DOHH2 (cell line): Measurements from ENCODE around the gene FNIP1.

Experiments
- H3F3A ChIP-seq: fragments of 200-600 bp; sonication (generic), shearing (Covaris generic); 2 replicates; pipeline ENCODE4 v1.6.0; 2016; ENCODE audit warnings: antibody characterized with exemption, mild to moderate bottlenecking; ENCODE audit not compliant: control insufficient read depth, insufficient read depth
- H3K27ac ChIP-seq: fragments of 200-600 bp; sonication (generic); 2 replicates; pipeline ENCODE4 v1.5.1; 2014; ENCODE audit warnings: low read depth, mild to moderate bottlenecking, low read length, moderate library complexity
- H3K27me3 ChIP-seq: fragments of 200-600 bp; sonication (generic); 2 replicates; pipeline ENCODE4 v1.6.1; 2014; ENCODE audit warnings: mild to moderate bottlenecking, low read length, mixed read lengths; ENCODE audit not compliant: control insufficient read depth
- H3K36me3 ChIP-seq: fragments of 200-600 bp; sonication (generic); 2 replicates; pipeline ENCODE4 v1.6.1; 2014; ENCODE audit warnings: mild to moderate bottlenecking, low read length, moderate library complexity, mixed read lengths; ENCODE audit not compliant: control insufficient read depth
- H3K4me1 ChIP-seq: fragments of 200-600 bp; sonication (generic); 2 replicates; pipeline ENCODE4 v1.6.1; 2014; ENCODE audit warnings: mild to moderate bottlenecking, low read length, mixed read lengths; ENCODE audit not compliant: control insufficient read depth
- H3K4me2 ChIP-seq: fragments of 200-600 bp; sonication (generic); 2 replicates; pipeline ENCODE4 v1.6.0; 2014; ENCODE audit warnings: mild to moderate bottlenecking, low read length, moderate library complexity
- H3K4me3 ChIP-seq: fragments of 200-600 bp; sonication (generic); 2 replicates; pipeline ENCODE4 v1.5.1; 2014; ENCODE audit warnings: mild to moderate bottlenecking, low read length, mixed read lengths
- H3K79me2 ChIP-seq: fragments of 200-600 bp; sonication (generic); 2 replicates; pipeline ENCODE4 v1.6.1; 2014; ENCODE audit warnings: mild to moderate bottlenecking, low read length, mixed read lengths; ENCODE audit not compliant: control insufficient read depth
- H3K9me2 ChIP-seq: fragments of 200-600 bp; sonication (generic); replicated peaks from 2 replicates; pipeline ENCODE4 v1.6.1; 2014; ENCODE audit warnings: mild to moderate bottlenecking, low read length, mixed read lengths; ENCODE audit not compliant: control insufficient read depth
- H3K9me3 ChIP-seq: fragments of 200-600 bp; sonication (generic); 2 replicates; pipeline ENCODE4 v1.6.1; 2014; ENCODE audit warnings: antibody characterized with exemption, low read length, mixed read lengths; ENCODE audit not compliant: control insufficient read depth, insufficient read depth
- H4K20me1 ChIP-seq: fragments of 200-600 bp; sonication (generic); 2 replicates; pipeline ENCODE4 v1.6.0; 2014; ENCODE audit warnings: low read depth, mild to moderate bottlenecking, antibody characterized with exemption, low read length, moderate library complexity; ENCODE audit not compliant: control insufficient read depth, insufficient read depth
- CTCF ChIP-seq: fragments of 200-600 bp; sonication (generic); IDR thresholded peaks from one replicate; pipeline ENCODE4 v1.5.1; 2014; ENCODE audit warnings: antibody characterized with exemption, mild to moderate bottlenecking, low read depth, low read length; ENCODE audit not compliant: poor library complexity, severe bottlenecking
- EZH2phosphoT487 ChIP-seq: fragments of 200-600 bp; sonication (generic); IDR thresholded peaks from 2 replicates; pipeline ENCODE4 v1.6.1; 2017; ENCODE audit warnings: borderline replicate concordance, mild to moderate bottlenecking, antibody characterized with exemption, low read length, moderate library complexity, mixed read lengths

FNIP1 gene

GRCh38 chr5:131634666-131634995, 162.2 kb downstream of the FNIP1 start:
- no peaks in the 10 kb centered on the region for H3K9me3 ChIP-seq
- peaks cover 15% of the 10 kb centered on the region; the same call in 1 of the 2 replicates for H3F3A ChIP-seq
- H3K4me1 ChIP-seq: peaks cover 66% of the 10 kb centered on the region
- peak overlapping the region; percentile 98 for H3K27ac ChIP-seq
- peak overlapping the region; percentile 83 for H3K4me2 ChIP-seq
- H3K27me3 ChIP-seq: no peaks in the 10 kb centered on the region
- H3K9me2 ChIP-seq: no peaks in the 10 kb centered on the region
- H4K20me1 ChIP-seq: peaks cover 24% of the 10 kb centered on the region
- H3K36me3 ChIP-seq: peaks cover 52% of the 10 kb centered on the region
- peaks cover 58% of the 10 kb centered on the region for H3K79me2 ChIP-seq
- TF ChIP-seq CTCF (peak; percentile 32), EZH2phosphoT487 (no peak)
- H3K4me3 ChIP-seq: peak overlapping the region; percentile 82

GRCh38 chr5:131634238-131634637, 162.6 kb downstream of the FNIP1 start:
- Histone ChIP-seq H3K79me2 (peaks cover 62% of the 10 kb centered on the region), H3K27ac (peak overlapping the region; percentile 98), H4K20me1 (peaks cover 28% of the 10 kb centered on the region), H3K4me3 (peak overlapping the region; percentile 82), H3K27me3 (no peaks in the 10 kb centered on the region), H3K36me3 (peaks cover 56% of the 10 kb centered on the region), H3K9me2 (no peaks in the 10 kb centered on the region), H3K4me1 (peaks cover 66% of the 10 kb centered on the region), H3K9me3 (no peaks in the 10 kb centered on the region), H3F3A (peaks cover 15% of the 10 kb centered on the region; the same call in 1 of the 2 replicates), H3K4me2 (peak overlapping the region; percentile 83)
- TF ChIP-seq EZH2phosphoT487 (no peak), CTCF (no peak)

- no peaks in the 10 kb centered on the region for H3K9me2 ChIP-seq
- H3K36me3 ChIP-seq: peaks cover 60% of the 10 kb centered on the region
- peak overlapping the region; percentile 98 for H3K27ac ChIP-seq
- H3K9me3 ChIP-seq: no peaks in the 10 kb centered on the region
- H3K4me1 ChIP-seq: peaks cover 68% of the 10 kb centered on the region
- peak overlapping the region; percentile 83 for H3K4me2 ChIP-seq
- H3K79me2 ChIP-seq: peaks cover 66% of the 10 kb centered on the region
- H3K27me3 ChIP-seq: no peaks in the 10 kb centered on the region
- H3K4me3 ChIP-seq: peak overlapping the region; percentile 82
- H4K20me1 ChIP-seq: peaks cover 28% of the 10 kb centered on the region
- no peak for TF ChIP-seq EZH2phosphoT487
- no peak for TF ChIP-seq CTCF
- peaks cover 12% of the 10 kb centered on the region; the same call in 1 of the 2 replicates for H3F3A ChIP-seq
Observed at GRCh38 chr5:131633830-131634229, 163.0 kb downstream of the FNIP1 start.
